Measurements from ENCODE around the gene ACSL1. TPM values are rescaled to one million over a fixed set of nuclear protein-coding genes. Genes with fewer than 3 reads are reported as not detected.

Gene ACSL1
- total RNA-seq, 1 experiment from 2014 or later, result 12.5 TPM

DNA sequence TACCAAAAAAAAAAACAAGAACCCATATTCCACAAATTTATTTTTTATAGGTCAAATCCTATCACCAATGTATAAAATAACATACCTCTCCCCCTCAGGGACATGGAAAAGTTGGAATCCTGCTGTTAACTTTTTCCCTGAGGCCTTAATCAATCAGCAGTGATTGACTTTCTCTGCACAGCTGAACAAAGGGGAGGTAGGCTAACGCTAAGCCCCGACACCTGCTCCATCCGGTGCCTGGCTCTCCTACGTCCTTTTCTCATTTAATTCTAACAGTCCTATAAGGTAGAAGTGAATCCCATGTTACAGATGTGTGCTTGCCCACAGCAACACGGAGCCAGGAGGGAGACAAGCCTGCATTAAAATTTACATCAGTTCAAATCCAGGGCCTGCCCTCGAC is 94.7 kb downstream of the ACSL1 start:
- TF ChIP-seq POLR2A (IDR thresholded peaks at IDR 0.05; ENCODE audit: borderline replicate concordance, extremely low read depth, insufficient read depth, insufficient read length) (no peak), CEBPB (IDR thresholded peaks at IDR 0.05; ENCODE audit: low read depth) (no peak), YY1 (IDR thresholded peaks at IDR 0.05; ENCODE audit: extremely low read depth, insufficient replicate concordance, low read depth, low read length) (no peak), ZNF274 (IDR thresholded peaks at IDR 0.05; ENCODE audit: low read depth, low read length) (no peak), JUND (IDR thresholded peaks at IDR 0.05) (no peak), EGR1 (IDR thresholded peaks at IDR 0.05; ENCODE audit: low read depth) (no peak), POLR2AphosphoS5 (IDR thresholded peaks at IDR 0.05; ENCODE audit: low read depth, low read length) (no peak), CBX3 (IDR thresholded peaks at IDR 0.05; ENCODE audit: low read depth) (no peak), ATF3 (IDR thresholded peaks at IDR 0.05) (no peak)
- TF ChIP-seq, protein P1, sequence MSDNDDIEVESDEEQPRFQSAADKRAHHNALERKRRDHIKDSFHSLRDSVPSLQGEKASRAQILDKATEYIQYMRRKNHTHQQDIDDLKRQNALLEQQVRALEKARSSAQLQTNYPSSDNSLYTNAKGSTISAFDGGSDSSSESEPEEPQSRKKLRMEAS (IDR thresholded peaks at IDR 0.05), result no peak
- TF ChIP-seq, protein P2, sequence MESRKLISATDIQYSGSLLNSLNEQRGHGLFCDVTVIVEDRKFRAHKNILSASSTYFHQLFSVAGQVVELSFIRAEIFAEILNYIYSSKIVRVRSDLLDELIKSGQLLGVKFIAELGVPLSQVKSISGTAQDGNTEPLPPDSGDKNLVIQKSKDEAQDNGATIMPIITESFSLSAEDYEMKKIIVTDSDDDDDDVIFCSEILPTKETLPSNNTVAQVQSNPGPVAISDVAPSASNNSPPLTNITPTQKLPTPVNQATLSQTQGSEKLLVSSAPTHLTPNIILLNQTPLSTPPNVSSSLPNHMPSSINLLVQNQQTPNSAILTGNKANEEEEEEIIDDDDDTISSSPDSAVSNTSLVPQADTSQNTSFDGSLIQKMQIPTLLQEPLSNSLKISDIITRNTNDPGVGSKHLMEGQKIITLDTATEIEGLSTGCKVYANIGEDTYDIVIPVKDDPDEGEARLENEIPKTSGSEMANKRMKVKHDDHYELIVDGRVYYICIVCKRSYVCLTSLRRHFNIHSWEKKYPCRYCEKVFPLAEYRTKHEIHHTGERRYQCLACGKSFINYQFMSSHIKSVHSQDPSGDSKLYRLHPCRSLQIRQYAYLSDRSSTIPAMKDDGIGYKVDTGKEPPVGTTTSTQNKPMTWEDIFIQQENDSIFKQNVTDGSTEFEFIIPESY (IDR thresholded peaks at IDR 0.05; ENCODE audit: extremely low read depth, insufficient replicate concordance, low read length), result no peak
- CTCF ChIA-PET, result no interaction called here
- no TSS peak for BruUV-seq (replicated peaks)

More for the DNA sequence above, 94.7 kb downstream of the ACSL1 start:
- POLR2A ChIA-PET, result no interaction called here
- H3K9me2 ChIP-seq (ENCODE audit: insufficient read depth), result no peaks in the 10 kb centered on the region
- no peak overlapping the region for H3K27ac ChIP-seq (ENCODE audit: low read depth, low read length)
- no peaks in the 10 kb centered on the region for H3K9me3 ChIP-seq (ENCODE audit: control insufficient read depth in 1 of 2, insufficient read depth in 1 of 2, low read depth in 1 of 2, low read length in 2 of 2)
- no peak overlapping the region for H3K4me2 ChIP-seq (ENCODE audit: low read length)
- intact Hi-C loops (cut with micrococcal nuclease), result loop anchor here (10.0 kb wide), 1 partner anchor 466 kb away; no protein-coding TSS in a partner anchor
- DNase-seq (ENCODE audit: low read depth, low spot score) (no peak), ATAC-seq (no peak)
- H3K9ac ChIP-seq (ENCODE audit: low read length), result no peak overlapping the region
- H3K27me3 ChIP-seq (ENCODE audit: insufficient read depth, low read length), result no peaks in the 10 kb centered on the region
- H3K4me3 ChIP-seq (replicated peaks in 1 of 2; ENCODE audit: low read depth in 1 of 2, low read length in 2 of 2), result no peak overlapping the region
- peaks cover 0 to 8% of the 10 kb centered on the region in 2 experiments; a peak in 1 of 4 replicates for H3K36me3 ChIP-seq (ENCODE audit: control insufficient read depth in 1 of 2, insufficient read depth in 2 of 2, low read length in 2 of 2)
- H4K20me1 ChIP-seq (ENCODE audit: insufficient read depth), result no peaks in the 10 kb centered on the region
- no peak overlapping the region for H2AFZ ChIP-seq (ENCODE audit: low read depth, low read length, poor library complexity, severe bottlenecking)
- RAD21 ChIA-PET (ENCODE audit: low non-redundant PET in 1 of 2, low total read pairs in 2 of 2, uncharacterized antibody in 2 of 2, unreplicated experiment in 2 of 2), result no interaction called here
- H3K79me2 ChIP-seq (ENCODE audit: insufficient read depth, low read length), result peaks cover 42% of the 10 kb centered on the region
- H3K4me1 ChIP-seq (ENCODE audit: control insufficient read depth in 1 of 2, insufficient read depth in 2 of 2, low read length in 2 of 2), result peaks cover 0 to 7% of the 10 kb centered on the region in 2 experiments; a peak in 2 of 4 replicates
